Neural progenitor cell (in vitro differentiated cells): ENCODE data around the gene NCAM1. TPM values are rescaled to one million over a fixed set of nuclear protein-coding genes. Genes with fewer than 3 reads are reported as not detected.
A peak's percentile ranks its signal among the peaks of the same experiment; 100 is the strongest.

Experiments
- DNase-seq: peaks from one replicate; pipeline ENCODE4 v3.0.0-alpha.2; 2016; ENCODE audit warnings: low spot score
- H2AFZ ChIP-seq: fragments of 200-600 bp; sonication (generic); replicated peaks from 2 replicates; pipeline ENCODE4 v1.6.1; 2016; ENCODE audit warnings: antibody characterized with exemption
- H3F3A ChIP-seq: fragments of 200-600 bp; sonication (generic); 2 replicates; pipeline ENCODE4 v1.6.1; 2016; ENCODE audit warnings: antibody characterized with exemption, low read depth
- H3K27ac ChIP-seq: fragments of 200-600 bp; sonication (generic); 2 replicates; pipeline ENCODE4 v1.5.1; 2016; ENCODE audit warnings: mild to moderate bottlenecking
- H3K27me3 ChIP-seq: fragments of 200-600 bp; sonication (generic); 2 replicates; pipeline ENCODE4 v1.6.1; 2016; ENCODE audit warnings: mild to moderate bottlenecking, moderate library complexity
- H3K36me3 ChIP-seq: fragments of 200-600 bp; sonication (generic); 2 replicates; pipeline ENCODE4 v1.5.1; 2016
- H3K4me1 ChIP-seq: fragments of 200-600 bp; sonication (generic); 2 replicates; pipeline ENCODE4 v1.6.1; 2016; ENCODE audit warnings: mixed run types
- H3K4me2 ChIP-seq: fragments of 200-600 bp; sonication (generic); 2 replicates; pipeline ENCODE4 v1.6.1; 2016
- H3K4me3 ChIP-seq: fragments of 200-600 bp; sonication (generic); 2 replicates; pipeline ENCODE4 v1.5.1; 2016
- H3K79me2 ChIP-seq: fragments of 200-600 bp; sonication (generic); 2 replicates; pipeline ENCODE4 v1.6.1; 2016; ENCODE audit warnings: low read depth
- H3K9ac ChIP-seq: fragments of 200-600 bp; sonication (generic); 2 replicates; pipeline ENCODE4 v1.6.1; 2016
- H3K9me3 ChIP-seq: fragments of 200-600 bp; sonication (generic); 2 replicates; pipeline ENCODE4 v1.5.1; 2016; ENCODE audit warnings: low read depth
- H4K20me1 ChIP-seq: fragments of 200-600 bp; sonication (generic); 2 replicates; pipeline ENCODE4 v1.6.1; 2016; ENCODE audit warnings: low read depth
- H3K27ac Mint-ChIP-seq: 3 replicates; pipeline ENCODE4 v1.8.0; 2021; ENCODE audit warnings: mixed read lengths
- H3K27me3 Mint-ChIP-seq: 2 replicates; pipeline ENCODE4 v1.8.0; 2022; ENCODE audit warnings: low read depth, mild to moderate bottlenecking, inconsistent platforms, moderate library complexity, mixed read lengths; ENCODE audit not compliant: insufficient read depth
- H3K36me3 Mint-ChIP-seq: 3 replicates; pipeline ENCODE4 v1.8.0; 2021; ENCODE audit warnings: mixed read lengths
- H3K4me1 Mint-ChIP-seq: 3 replicates; pipeline ENCODE4 v1.8.0; 2021; ENCODE audit warnings: mixed read lengths
- H3K4me3 Mint-ChIP-seq: 3 replicates; pipeline ENCODE4 v1.8.0; 2021; ENCODE audit warnings: mild to moderate bottlenecking, moderate library complexity, mixed read lengths
- H3K9me3 Mint-ChIP-seq: 3 replicates; pipeline ENCODE4 v1.8.0; 2020; ENCODE audit warnings: mixed read lengths
- EZH2 ChIP-seq: fragments of 200-600 bp; sonication (generic); IDR thresholded peaks from 2 replicates; pipeline ENCODE4 v1.6.1; 2017; ENCODE audit warnings: antibody characterized with exemption, mild to moderate bottlenecking, moderate library complexity
- EZH2phosphoT487 ChIP-seq: fragments of 200-600 bp; sonication (generic); IDR thresholded peaks from 2 replicates; pipeline ENCODE4 v1.6.1; 2017; ENCODE audit warnings: antibody characterized with exemption
- total RNA-seq: library from RNA; depleted of rRNA; stranded (reverse); fragments of >200 nt; gene quantifications from 2 replicates; pipeline ENCODE4 v1.2.3, GENCODE V29; 2015; ENCODE audit warnings: low replicate concordance
- TF ChIP-seq, protein P1 (sequence below): fragments of 200-600 bp; sonication (generic); IDR thresholded peaks from 2 replicates; pipeline ENCODE4 v1.5.1; 2017; ENCODE audit warnings: antibody characterized with exemption, mild to moderate bottlenecking

Gene NCAM1
- total RNA-seq, 1 donor from 2014 or later = 17.5 TPM

- H2AFZ ChIP-seq = no peak overlapping the region
- no peaks in the 10 kb centered on the region for H3K79me2 ChIP-seq
- Mint-ChIP-seq H3K27ac (peak overlapping the region; percentile 29), H3K4me3 (no peak overlapping the region), H3K4me1 (peaks cover 8% of the 10 kb centered on the region), H3K36me3 (no peaks in the 10 kb centered on the region), H3K27me3 (no peaks in the 10 kb centered on the region), H3K9me3 (no peaks in the 10 kb centered on the region)
- TF ChIP-seq EZH2phosphoT487 (no peak), EZH2 (no peak)
- TF ChIP-seq, protein P1, sequence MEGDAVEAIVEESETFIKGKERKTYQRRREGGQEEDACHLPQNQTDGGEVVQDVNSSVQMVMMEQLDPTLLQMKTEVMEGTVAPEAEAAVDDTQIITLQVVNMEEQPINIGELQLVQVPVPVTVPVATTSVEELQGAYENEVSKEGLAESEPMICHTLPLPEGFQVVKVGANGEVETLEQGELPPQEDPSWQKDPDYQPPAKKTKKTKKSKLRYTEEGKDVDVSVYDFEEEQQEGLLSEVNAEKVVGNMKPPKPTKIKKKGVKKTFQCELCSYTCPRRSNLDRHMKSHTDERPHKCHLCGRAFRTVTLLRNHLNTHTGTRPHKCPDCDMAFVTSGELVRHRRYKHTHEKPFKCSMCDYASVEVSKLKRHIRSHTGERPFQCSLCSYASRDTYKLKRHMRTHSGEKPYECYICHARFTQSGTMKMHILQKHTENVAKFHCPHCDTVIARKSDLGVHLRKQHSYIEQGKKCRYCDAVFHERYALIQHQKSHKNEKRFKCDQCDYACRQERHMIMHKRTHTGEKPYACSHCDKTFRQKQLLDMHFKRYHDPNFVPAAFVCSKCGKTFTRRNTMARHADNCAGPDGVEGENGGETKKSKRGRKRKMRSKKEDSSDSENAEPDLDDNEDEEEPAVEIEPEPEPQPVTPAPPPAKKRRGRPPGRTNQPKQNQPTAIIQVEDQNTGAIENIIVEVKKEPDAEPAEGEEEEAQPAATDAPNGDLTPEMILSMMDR = no peak
- H3K27me3 ChIP-seq = no peaks in the 10 kb centered on the region
- no peaks in the 10 kb centered on the region for H3K9me3 ChIP-seq
- no peaks in the 10 kb centered on the region for H3K36me3 ChIP-seq
- H3F3A ChIP-seq = no peaks in the 10 kb centered on the region
- H3K4me3 ChIP-seq = no peak overlapping the region
- H3K4me2 ChIP-seq = no peak overlapping the region
- H4K20me1 ChIP-seq = no peaks in the 10 kb centered on the region
- H3K27ac ChIP-seq = no peak overlapping the region
- no peak overlapping the region for H3K9ac ChIP-seq
- no peak for DNase-seq
- peaks cover 11% of the 10 kb centered on the region for H3K4me1 ChIP-seq
Measured at GRCh38 chr11:113119074-113119473, 157.9 kb downstream of the NCAM1 start.

GRCh38 chr11:113119966-113120736 lies 158.9 kb downstream of the NCAM1 start:
- Mint-ChIP-seq H3K9me3 (no peaks in the 10 kb centered on the region), H3K36me3 (no peaks in the 10 kb centered on the region), H3K27ac (no peak overlapping the region)

DNA sequence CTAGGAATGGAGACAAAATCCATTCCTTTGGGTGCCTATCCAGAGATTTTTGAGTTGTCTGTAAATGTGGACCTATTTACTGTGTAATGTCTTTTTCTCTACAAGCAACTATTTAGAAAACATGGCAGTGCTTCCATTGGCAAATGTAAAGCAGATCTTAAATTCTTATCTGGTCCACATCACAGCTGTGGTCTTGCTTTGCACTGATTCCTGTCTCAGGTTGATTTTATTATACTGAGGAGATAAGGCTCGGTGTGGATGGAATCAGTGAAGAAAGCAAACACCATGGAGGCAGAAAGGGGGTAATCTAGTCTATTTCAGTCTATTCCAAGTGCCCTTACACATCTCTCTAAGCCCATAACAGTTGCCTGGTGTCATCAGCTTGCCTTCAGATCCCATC lies 160.5 kb downstream of the NCAM1 start:
- no peak overlapping the region for H3K27ac ChIP-seq
- DNase-seq = no peak
- Mint-ChIP-seq H3K27ac (no peak overlapping the region), H3K36me3 (no peaks in the 10 kb centered on the region), H3K4me1 (peaks cover 14% of the 10 kb centered on the region), H3K4me3 (no peak overlapping the region), H3K9me3 (no peaks in the 10 kb centered on the region), H3K27me3 (no peaks in the 10 kb centered on the region)
- no peak for TF ChIP-seq EZH2
- no peak for TF ChIP-seq EZH2phosphoT487
- TF ChIP-seq, protein P1 = no peak
- H3F3A ChIP-seq = no peaks in the 10 kb centered on the region
- H3K9ac ChIP-seq = no peak overlapping the region
- H3K79me2 ChIP-seq = no peaks in the 10 kb centered on the region
- no peaks in the 10 kb centered on the region for H3K9me3 ChIP-seq
- no peaks in the 10 kb centered on the region for H3K27me3 ChIP-seq
- no peaks in the 10 kb centered on the region for H3K36me3 ChIP-seq
- H3K4me3 ChIP-seq = no peak overlapping the region
- H3K4me2 ChIP-seq = no peak overlapping the region
- H2AFZ ChIP-seq = no peak overlapping the region
- H4K20me1 ChIP-seq = no peaks in the 10 kb centered on the region
- H3K4me1 ChIP-seq = peaks cover 16% of the 10 kb centered on the region

More at GRCh38 chr11:113119966-113120736, 158.9 kb downstream of the NCAM1 start:
- no peak overlapping the region for H3K9ac ChIP-seq
- no peak for DNase-seq
- no peaks in the 10 kb centered on the region for H3K9me3 ChIP-seq
- TF ChIP-seq, protein P1 = no peak
- TF ChIP-seq EZH2 (no peak), EZH2phosphoT487 (no peak)
- H4K20me1 ChIP-seq = no peaks in the 10 kb centered on the region
- Mint-ChIP-seq H3K4me1 (peaks cover 12% of the 10 kb centered on the region), H3K27me3 (no peaks in the 10 kb centered on the region), H3K4me3 (no peak overlapping the region)
- H3F3A ChIP-seq = no peaks in the 10 kb centered on the region
- no peaks in the 10 kb centered on the region for H3K36me3 ChIP-seq
- no peak overlapping the region for H2AFZ ChIP-seq
- no peaks in the 10 kb centered on the region for H3K27me3 ChIP-seq
- H3K79me2 ChIP-seq = no peaks in the 10 kb centered on the region
- H3K4me2 ChIP-seq = no peak overlapping the region
- no peak overlapping the region for H3K27ac ChIP-seq
- no peak overlapping the region for H3K4me3 ChIP-seq
- H3K4me1 ChIP-seq = peaks cover 16% of the 10 kb centered on the region
